Subcutaneous abdominal adipose tissue (tissue), 5 donors: ENCODE data around the gene ANXA2.

Source experiments
- H3K27ac ChIP-seq: one replicate; pipeline ENCODE4 v1.7.0; 2013; ENCODE audit warnings: low read depth, mild to moderate bottlenecking, inconsistent platforms, low read length, moderate library complexity
- H3K27me3 ChIP-seq, 5 donors: one replicate each; pipeline ENCODE4 v1.7.0; 2013; ENCODE audit warnings: low read length in 5 of 5, inconsistent platforms in 1 of 5; ENCODE audit not compliant: control insufficient read depth in 5 of 5, insufficient read depth in 4 of 5
- H3K36me3 ChIP-seq, 5 donors: one replicate each; pipeline ENCODE4 v1.7.0; 2013; ENCODE audit warnings: low read length in 5 of 5; ENCODE audit not compliant: control insufficient read depth in 5 of 5, insufficient read depth in 5 of 5
- H3K4me1 ChIP-seq, 5 donors: one replicate each; pipeline ENCODE4 v1.7.0; 2013; ENCODE audit warnings: low read length in 5 of 5, mild to moderate bottlenecking in 3 of 5, moderate library complexity in 1 of 5; ENCODE audit not compliant: control insufficient read depth in 5 of 5, insufficient read depth in 5 of 5
- H3K4me3 ChIP-seq, 5 donors: one replicate each; pipeline ENCODE4 v1.7.0; 2013; ENCODE audit warnings: low read length in 5 of 5, low read depth in 1 of 5
- H3K9ac ChIP-seq, 5 donors: one replicate each; pipeline ENCODE4 v1.7.0; 2013; ENCODE audit warnings: low read length in 5 of 5, mild to moderate bottlenecking in 4 of 5, moderate library complexity in 3 of 5
- H3K9me3 ChIP-seq, 5 donors: one replicate each; pipeline ENCODE4 v1.7.0; 2013; ENCODE audit warnings: low read length in 5 of 5; ENCODE audit not compliant: control insufficient read depth in 5 of 5
- donor health status: healthy.
- donor health status: healthy.
- donor health status: healthy.
- donor health status: healthy.
- donor health status: healthy.

The ANXA2 gene

DNA sequence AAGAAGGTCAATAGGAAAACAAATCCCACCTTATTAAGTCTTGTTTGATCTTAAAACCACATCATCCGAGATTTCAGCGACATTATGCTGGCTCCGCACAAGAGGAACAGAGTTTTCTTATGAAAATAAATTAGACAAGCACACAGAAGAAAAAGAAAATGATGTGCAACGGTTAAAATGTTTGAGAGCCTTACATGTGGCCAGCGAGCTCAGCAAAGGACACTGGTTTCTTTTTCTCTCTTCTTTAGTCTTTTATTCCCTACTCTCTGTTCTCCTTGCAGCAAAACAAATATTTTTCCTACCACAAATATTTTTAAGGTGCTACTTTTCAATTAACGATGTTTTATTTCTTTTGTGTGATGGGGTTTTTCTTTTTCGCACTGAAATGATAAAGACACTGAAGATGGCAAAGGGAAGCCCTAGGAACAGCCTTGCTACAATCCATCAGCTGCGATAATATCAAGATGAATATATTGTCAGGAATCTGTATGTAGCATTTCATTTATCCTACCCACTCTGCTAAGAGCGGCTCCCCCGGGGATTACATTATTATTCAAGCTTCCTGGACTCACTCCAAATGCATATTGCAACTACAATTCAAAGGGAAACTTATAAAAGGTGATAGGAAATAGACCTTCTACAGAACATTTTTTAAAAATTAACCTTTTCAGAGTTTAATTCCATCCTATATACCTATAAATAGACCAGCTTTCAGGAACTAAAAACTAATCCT lies 72.9 kb downstream of the ANXA2 start:
- Histone ChIP-seq H3K27me3 (peaks cover 0 to 6% (median 0%) of the 10 kb centered on the region in 5 donors), H3K9ac (no peak overlapping the region), H3K27ac (no peak overlapping the region), H3K4me1 (peaks cover 0 to 25% (median 13%) of the 10 kb centered on the region in 5 donors), H3K9me3 (no peaks in the 10 kb centered on the region), H3K36me3 (no peaks in the 10 kb centered on the region), H3K4me3 (no peak overlapping the region)

GRCh38 chr15:60323322-60323721 lies 74.5 kb downstream of the ANXA2 start:
- H3K4me1 ChIP-seq, result peaks cover 0 to 18% (median 9%) of the 10 kb centered on the region in 5 donors
- no peaks in the 10 kb centered on the region for H3K36me3 ChIP-seq

DNA sequence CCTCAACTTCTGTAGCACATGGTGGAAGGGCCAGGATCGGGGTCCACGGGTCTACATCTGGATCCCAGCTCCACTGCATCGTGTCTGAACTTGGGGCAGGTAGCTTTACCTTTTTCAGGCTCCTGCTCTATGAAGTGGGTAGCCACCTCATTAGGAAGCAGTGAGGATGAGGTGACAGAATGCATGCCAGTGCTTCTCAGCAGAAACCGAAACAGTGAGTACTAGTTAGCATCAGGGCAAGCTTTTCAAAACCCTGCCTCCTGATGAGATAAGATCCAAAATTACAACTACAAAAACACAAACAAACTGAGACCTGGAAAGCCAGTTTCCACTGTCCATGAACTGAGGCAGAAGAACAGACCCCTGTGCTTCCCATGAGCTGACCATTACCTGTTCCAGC lies 77.4 kb downstream of the ANXA2 start:
- no peak overlapping the region for H3K9ac ChIP-seq
- H3K27ac ChIP-seq, result no peak overlapping the region
- H3K36me3 ChIP-seq, result no peaks in the 10 kb centered on the region
- no peaks in the 10 kb centered on the region for H3K9me3 ChIP-seq
- H3K4me3 ChIP-seq, result no peak overlapping the region
- no peaks in the 10 kb centered on the region for H3K27me3 ChIP-seq
- H3K4me1 ChIP-seq, result peaks cover 0 to 15% (median 6%) of the 10 kb centered on the region in 5 donors

More at GRCh38 chr15:60323322-60323721, 74.5 kb downstream of the ANXA2 start:
- Histone ChIP-seq H3K4me3 (no peak overlapping the region), H3K27me3 (peaks cover 0 to 6% (median 0%) of the 10 kb centered on the region in 5 donors), H3K27ac (no peak overlapping the region), H3K9me3 (no peaks in the 10 kb centered on the region), H3K9ac (peak overlapping the region in 1 of 5 donors; percentile 41)

- Histone ChIP-seq H3K27me3 (no peaks in the 10 kb centered on the region), H3K4me1 (peaks cover 0 to 7% (median 3%) of the 10 kb centered on the region in 5 donors), H3K4me3 (no peak overlapping the region), H3K9me3 (no peaks in the 10 kb centered on the region), H3K9ac (no peak overlapping the region), H3K27ac (no peak overlapping the region), H3K36me3 (no peaks in the 10 kb centered on the region)
Measured at GRCh38 chr15:60318216-60318867, 79.4 kb downstream of the ANXA2 start.

GRCh38 chr15:60316961-60317360 lies 80.8 kb downstream of the ANXA2 start:
- Histone ChIP-seq H3K9ac (no peak overlapping the region), H3K36me3 (no peaks in the 10 kb centered on the region), H3K27ac (no peak overlapping the region), H3K4me1 (peaks cover 0 to 6% (median 0%) of the 10 kb centered on the region in 5 donors), H3K4me3 (no peak overlapping the region), H3K27me3 (no peaks in the 10 kb centered on the region), H3K9me3 (no peaks in the 10 kb centered on the region)

DNA sequence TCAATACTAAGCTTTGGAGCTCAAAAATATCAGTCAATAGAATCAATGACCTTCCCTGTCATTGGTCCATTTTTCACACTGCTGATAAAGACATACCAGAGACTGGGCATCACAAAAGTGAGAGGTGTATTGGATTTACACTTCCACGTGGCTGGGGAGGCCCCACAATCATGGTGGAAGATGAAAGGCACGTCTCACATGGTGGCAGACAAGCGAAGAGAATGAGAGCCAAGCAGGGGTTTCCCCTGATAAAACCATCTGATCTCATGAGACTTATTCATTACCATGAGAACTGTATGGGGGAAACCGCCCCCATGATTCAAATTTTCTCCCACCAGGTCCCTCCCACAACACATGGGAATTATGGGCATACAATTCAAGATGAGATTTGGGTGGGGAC lies 81.9 kb downstream of the ANXA2 start:
- Histone ChIP-seq H3K27ac (no peak overlapping the region), H3K4me1 (peaks cover 0 to 6% (median 0%) of the 10 kb centered on the region in 5 donors), H3K9me3 (no peaks in the 10 kb centered on the region), H3K27me3 (no peaks in the 10 kb centered on the region), H3K9ac (no peak overlapping the region), H3K36me3 (no peaks in the 10 kb centered on the region), H3K4me3 (no peak overlapping the region)

GRCh38 chr15:60313906-60314305 lies 83.9 kb downstream of the ANXA2 start:
- Histone ChIP-seq H3K9ac (no peak overlapping the region), H3K36me3 (no peaks in the 10 kb centered on the region), H3K27me3 (no peaks in the 10 kb centered on the region), H3K4me1 (peaks cover 0 to 6% (median 0%) of the 10 kb centered on the region in 5 donors), H3K9me3 (no peaks in the 10 kb centered on the region), H3K27ac (no peak overlapping the region), H3K4me3 (no peak overlapping the region)

GRCh38 chr15:60307034-60307433 lies 90.8 kb downstream of the ANXA2 start:
- Histone ChIP-seq H3K4me1 (no peaks in the 10 kb centered on the region), H3K36me3 (no peaks in the 10 kb centered on the region), H3K9ac (no peak overlapping the region), H3K27ac (no peak overlapping the region), H3K9me3 (no peaks in the 10 kb centered on the region), H3K27me3 (peaks cover 0 to 7% (median 0%) of the 10 kb centered on the region in 5 donors), H3K4me3 (no peak overlapping the region)

DNA sequence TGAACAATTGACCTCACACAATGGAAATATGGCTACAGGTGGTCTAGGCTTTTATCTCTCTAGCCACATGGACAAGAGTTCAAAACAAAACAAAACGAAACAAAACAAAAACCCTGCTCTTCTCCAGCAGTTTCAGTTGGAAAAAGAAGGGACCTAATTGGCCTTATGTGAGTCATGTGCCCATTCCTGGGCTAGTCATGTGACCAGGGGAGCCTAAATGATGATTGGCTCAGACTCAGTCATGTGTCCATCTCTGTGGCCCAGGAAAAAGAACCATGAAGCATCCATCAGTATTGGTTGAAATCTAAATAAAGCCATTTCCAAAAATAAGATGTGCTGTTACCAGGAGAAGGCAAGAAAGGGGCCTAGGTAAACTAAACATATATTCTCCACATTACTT lies 96.8 kb downstream of the ANXA2 start:
- Histone ChIP-seq H3K36me3 (no peaks in the 10 kb centered on the region), H3K9me3 (no peaks in the 10 kb centered on the region), H3K4me3 (no peak overlapping the region), H3K27ac (no peak overlapping the region), H3K9ac (no peak overlapping the region), H3K4me1 (peaks cover 0 to 7% (median 5%) of the 10 kb centered on the region in 5 donors), H3K27me3 (peaks cover 0 to 3% (median 0%) of the 10 kb centered on the region in 5 donors)

- Histone ChIP-seq H3K9me3 (no peaks in the 10 kb centered on the region), H3K36me3 (no peaks in the 10 kb centered on the region), H3K4me3 (peak overlapping the region in 1 of 5 donors; percentile 9), H3K27me3 (peaks cover 0 to 3% (median 0%) of the 10 kb centered on the region in 5 donors), H3K9ac (no peak overlapping the region), H3K27ac (no peak overlapping the region), H3K4me1 (peaks cover 0 to 7% (median 5%) of the 10 kb centered on the region in 5 donors)
Measured at GRCh38 chr15:60299452-60300047, 98.2 kb downstream of the ANXA2 start.
